ENCODE results near the gene EXOC6B.

The EXOC6B gene

DNA sequence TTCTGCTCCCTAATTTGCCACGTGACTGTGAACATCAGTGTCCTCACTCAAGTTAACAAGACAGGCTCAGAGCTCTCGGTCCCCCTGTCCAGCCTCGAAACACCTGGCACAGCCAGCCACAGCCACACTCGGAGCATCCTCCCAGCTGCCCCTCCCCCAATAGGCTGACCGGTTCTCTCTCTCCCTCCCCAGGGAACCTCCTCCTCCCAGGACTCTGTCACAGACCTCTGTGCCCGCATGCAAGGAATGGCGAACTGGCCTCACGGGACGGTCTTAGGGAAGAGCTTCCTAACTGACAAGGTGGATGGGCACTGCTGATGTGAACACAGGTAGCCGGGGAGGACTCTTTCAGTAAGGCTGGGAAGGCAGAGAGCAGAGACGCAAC is 697.0 kb downstream of the EXOC6B start:
- no peak for DNase-seq

DNA sequence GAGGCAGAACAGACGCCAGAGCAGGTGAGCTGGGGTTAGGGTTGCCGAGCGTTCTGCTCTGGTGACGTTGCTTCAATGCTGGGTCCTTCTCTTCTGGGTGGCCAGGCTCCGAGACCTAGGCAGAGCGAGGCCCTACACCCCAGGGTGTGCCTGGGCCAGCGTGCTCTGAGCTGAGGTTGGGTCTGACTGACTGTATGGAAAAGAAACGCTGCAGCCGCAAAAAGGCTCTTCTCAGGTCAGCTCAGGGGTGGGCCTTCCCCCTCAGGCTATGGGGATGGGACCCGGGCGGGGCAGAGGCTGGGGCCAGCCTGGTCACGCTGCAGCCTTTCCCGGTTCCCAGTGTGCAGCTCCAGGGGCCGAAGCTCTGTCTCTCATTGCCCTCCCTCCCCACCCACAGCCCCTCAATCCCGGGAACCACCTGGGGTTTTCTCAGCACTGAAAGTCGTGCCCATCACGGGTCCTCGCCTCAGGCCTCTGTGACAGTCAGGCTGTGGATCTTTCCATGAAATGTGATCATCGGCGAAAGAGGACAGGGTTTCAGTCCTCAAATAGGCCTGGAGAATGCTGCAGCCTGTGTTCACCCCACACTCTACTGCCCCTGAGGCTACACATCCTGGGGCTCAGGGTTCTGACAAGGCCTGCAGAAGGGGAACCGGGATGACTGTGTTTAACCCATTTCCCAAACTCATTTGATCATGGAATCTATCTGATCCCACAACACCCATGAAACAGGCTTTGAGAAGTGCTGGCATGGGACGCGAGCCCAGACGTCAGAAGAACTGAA is 697.6 kb downstream of the EXOC6B start:
- DNase-seq = no peak

DNA sequence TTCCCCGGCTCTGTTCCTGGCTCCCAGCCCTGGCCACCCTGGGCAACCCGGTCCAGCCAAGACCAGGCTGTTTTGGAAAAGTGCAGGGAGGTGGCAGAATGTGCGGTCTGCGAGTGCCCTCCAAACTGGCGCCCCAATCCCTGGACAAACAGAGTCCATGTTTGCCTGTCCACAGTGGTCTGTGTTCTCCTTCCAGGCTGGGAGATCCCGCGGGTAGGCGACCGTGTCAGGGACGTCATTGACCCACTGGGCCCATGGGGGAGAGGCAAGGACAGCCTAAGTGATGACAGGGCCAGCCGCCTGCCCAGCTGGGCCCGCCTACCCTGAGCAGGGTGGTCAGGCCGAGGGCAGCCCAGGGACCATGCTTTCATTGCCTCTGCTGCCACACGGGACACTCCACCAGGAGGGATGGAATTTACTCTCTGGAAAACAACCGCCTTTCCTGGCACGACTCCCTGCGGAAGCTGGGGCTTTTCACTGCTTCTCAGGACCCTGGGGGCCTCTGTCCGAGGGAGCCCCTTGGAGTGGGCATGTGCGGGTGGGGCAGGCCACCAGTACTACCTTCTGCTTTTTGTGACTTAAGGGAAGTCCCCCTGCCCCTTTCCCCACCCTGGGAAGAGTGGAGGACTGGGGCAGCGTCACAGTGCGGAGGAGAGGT is 698.3 kb downstream of the EXOC6B start:
- no peak for DNase-seq

DNA sequence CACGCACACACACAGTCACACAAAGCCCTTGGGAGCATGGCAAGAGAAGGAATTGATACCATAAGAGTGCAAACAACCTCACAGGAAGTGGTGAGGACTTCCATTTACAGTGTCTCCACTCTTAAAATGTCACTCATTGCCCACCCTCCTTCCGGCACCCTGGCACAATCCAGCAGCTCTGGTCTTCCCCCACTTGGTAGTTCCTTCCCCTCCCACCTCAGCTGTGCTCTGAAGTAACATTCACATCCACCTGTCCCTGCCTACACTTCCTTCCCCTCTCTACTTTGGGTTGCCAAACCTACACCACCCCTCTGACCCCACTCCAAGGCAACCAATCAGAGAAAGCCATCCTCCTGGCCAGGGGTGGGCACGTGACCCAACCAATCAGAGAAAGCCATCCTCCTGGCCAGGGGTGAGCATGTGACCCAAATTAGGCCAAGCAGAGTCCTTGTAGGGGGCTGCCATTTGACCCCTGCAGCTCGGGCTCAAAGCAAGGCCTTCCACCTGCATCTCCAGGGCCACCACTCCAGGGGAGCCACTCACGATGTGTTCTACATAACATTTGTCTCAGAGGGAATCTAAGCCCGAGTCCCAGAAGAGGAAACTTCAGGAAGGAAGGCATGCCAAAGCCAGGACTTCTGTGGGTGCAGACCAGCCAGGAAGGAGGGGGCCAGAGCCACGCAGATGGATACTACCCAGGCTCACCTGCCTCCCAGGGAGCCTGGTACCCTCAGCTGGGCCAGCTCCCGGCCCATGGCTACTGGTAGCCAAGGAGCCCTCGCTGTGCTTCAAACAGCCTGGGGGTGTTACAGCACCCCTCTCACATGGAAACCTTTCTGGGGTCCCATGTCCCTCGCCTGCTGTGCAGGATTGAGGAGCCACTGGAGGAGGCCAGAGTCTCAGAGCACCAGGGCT is 699.4 kb downstream of the EXOC6B start:
- DNase-seq = no peak
